Ascending aorta (tissue), 2 donors: Measurements from ENCODE around the gene ULK4. TPM values are rescaled to one million over a fixed set of nuclear protein-coding genes. Genes with fewer than 3 reads are reported as not detected.

Source experiments
- DNase-seq, 2 donors: peaks; one replicate each; pipeline ENCODE4 v3.0.0-alpha.2; 2019; ENCODE audit warnings: low spot score in 2 of 2
- H3K27ac ChIP-seq, 2 donors: fragments of 200-600 bp; sonication (generic); one replicate each; pipeline ENCODE4 v1.5.1; 2016 to 2017; ENCODE audit warnings: mild to moderate bottlenecking in 1 of 2
- H3K27me3 ChIP-seq: fragments of 200-600 bp; sonication (generic); one replicate; pipeline ENCODE4 v1.5.1; 2017
- H3K36me3 ChIP-seq, 2 donors: fragments of 200-600 bp; sonication (generic); one replicate each; pipeline ENCODE4 v1.5.1; 2016
- H3K4me1 ChIP-seq, 2 donors: fragments of 200-600 bp; sonication (generic); one replicate each; pipeline ENCODE4 v1.5.1; 2016 to 2017; ENCODE audit warnings: mild to moderate bottlenecking in 1 of 2
- H3K4me3 ChIP-seq, 2 donors: fragments of 200-600 bp; sonication (generic); one replicate each; pipeline ENCODE4 v1.5.1; 2016 to 2017; ENCODE audit warnings: mild to moderate bottlenecking in 1 of 2
- H3K9me3 ChIP-seq, 2 donors: fragments of 200-600 bp; sonication (generic); one replicate each; pipeline ENCODE4 v1.5.1; 2016
- CTCF ChIP-seq, 3 experiments: fragments of 200-600 bp in 2 of 3; fragments of 450-650 bp in 1 of 3; sonication (generic) in 2 of 3; IDR thresholded peaks; one replicate each; pipeline ENCODE4 v1.5.1; 2016 to 2019; ENCODE audit warnings: antibody characterized with exemption in 3 of 3, mild to moderate bottlenecking in 1 of 3, moderate library complexity in 1 of 3
- intact Hi-C: fragments of 100-400 bp; cut with DNase I; formaldehyde crosslinking; loops from one replicate; pipeline ENCODE4 v1.15.1; 2023
- total RNA-seq: library from RNA; depleted of rRNA; stranded (reverse); fragments of >200 nt; gene quantifications from one replicate; pipeline ENCODE4 v1.1.0, GENCODE V29; 2016

The ULK4 gene
- total RNA-seq, 1 donor from 2014 or later, result 4.2 TPM

GRCh38 chr3:41833628-41834027 is 128.3 kb downstream of the ULK4 start:
- Histone ChIP-seq H3K4me3 (no peak overlapping the region), H3K27ac (no peak overlapping the region), H3K36me3 (no peaks in the 10 kb centered on the region), H3K27me3 (no peaks in the 10 kb centered on the region), H3K4me1 (no peaks in the 10 kb centered on the region), H3K9me3 (no peaks in the 10 kb centered on the region)
- intact Hi-C loops, result no loop called here
- DNase-seq, result no peak
- TF ChIP-seq CTCF (IDR thresholded peaks at IDR 0.05), result no peak

- Histone ChIP-seq H3K9me3 (no peaks in the 10 kb centered on the region), H3K4me1 (no peaks in the 10 kb centered on the region), H3K4me3 (no peak overlapping the region), H3K27me3 (no peaks in the 10 kb centered on the region), H3K27ac (no peak overlapping the region), H3K36me3 (no peaks in the 10 kb centered on the region)
- no peak for DNase-seq
- TF ChIP-seq CTCF (IDR thresholded peaks at IDR 0.05), result no peak
- intact Hi-C loops, result no loop called here
Observed at GRCh38 chr3:41819236-41819635, 142.7 kb downstream of the ULK4 start.

- Histone ChIP-seq H3K27me3 (no peaks in the 10 kb centered on the region), H3K27ac (no peak overlapping the region), H3K4me1 (no peaks in the 10 kb centered on the region), H3K9me3 (no peaks in the 10 kb centered on the region), H3K4me3 (no peak overlapping the region), H3K36me3 (no peaks in the 10 kb centered on the region)
- intact Hi-C loops, result no loop called here
- no peak for TF ChIP-seq CTCF (IDR thresholded peaks at IDR 0.05)
- DNase-seq, result no peak
Observed at GRCh38 chr3:41808618-41809017, 153.3 kb downstream of the ULK4 start.

- no peaks in the 10 kb centered on the region for H3K27me3 ChIP-seq
- H3K4me1 ChIP-seq, result no peaks in the 10 kb centered on the region
- no peak for DNase-seq
- no peak overlapping the region for H3K4me3 ChIP-seq
- no peak overlapping the region for H3K27ac ChIP-seq
- no peaks in the 10 kb centered on the region for H3K9me3 ChIP-seq
- intact Hi-C loops, result no loop called here
- no peaks in the 10 kb centered on the region for H3K36me3 ChIP-seq
- no peak for TF ChIP-seq CTCF (IDR thresholded peaks at IDR 0.05)
Observed at GRCh38 chr3:41808152-41808551, 153.8 kb downstream of the ULK4 start.

- no peak overlapping the region for H3K4me3 ChIP-seq
- H3K27ac ChIP-seq, result no peak overlapping the region
- TF ChIP-seq CTCF (IDR thresholded peaks at IDR 0.05), result no peak
- H3K27me3 ChIP-seq, result no peaks in the 10 kb centered on the region
- no peaks in the 10 kb centered on the region for H3K36me3 ChIP-seq
- intact Hi-C loops, result no loop called here
- no peaks in the 10 kb centered on the region for H3K9me3 ChIP-seq
- peaks cover 0 to 2% of the 10 kb centered on the region in 2 donors for H3K4me1 ChIP-seq
- DNase-seq, result no peak
Observed at GRCh38 chr3:41794748-41795589, 166.9 kb downstream of the ULK4 start.
